HepG2 (cell line): ENCODE data around the gene KIR3DL2. TPM values are rescaled to one million over a fixed set of nuclear protein-coding genes. Genes with fewer than 3 reads are reported as not detected.
"Not testable (repeated sequence)": the region's sequence is repeated elsewhere in the genome, so short reads cannot be mapped to it uniquely, and the experiment has no call there.

Experiments used
- ATAC-seq: fragments of 200-7000 bp; cut with Tn5 transposase; 3 replicates; pipeline ENCODE4 v1.9.1; 2020; ENCODE audit warnings: mild to moderate bottlenecking, moderate library complexity
- BruUV-seq: library from RNA; stranded (reverse); fragments of 400-500 nt; replicated peaks from 2 replicates; lab custom pipeline; 2021; lab: Mats Ljungman, UMichigan
- CTCF ChIA-PET: fragments of 300-600 bp; formaldehyde crosslinking; extraction: SDS; loops from one replicate; lab custom pipeline; 2021; ENCODE audit warnings: low total read pairs, inconsistent platforms, low intra/inter-chr PET ratio; lab: Yijun Ruan, JAX
- POLR2A ChIA-PET: fragments of 350-600 bp; sonication (Branson Sonifier 250); formaldehyde crosslinking; loops from one replicate; lab custom pipeline; 2020; ENCODE audit warnings: antibody characterized with exemption, inconsistent platforms; lab: Yijun Ruan, JAX
- DNase-seq: peaks from one replicate; pipeline ENCODE4 v3.0.0-alpha.2; 2015; ENCODE audit warnings: low spot score
- FAIRE-seq: peaks from 3 replicates; lab custom pipeline; 2011; peaks lifted over from hg19 to GRCh38; lab: Jason Lieb, UNC
- H2AFZ ChIP-seq: one replicate; pipeline ENCODE4 v1.6.1; 2011; ENCODE audit warnings: low read length, inconsistent platforms
- H3K27ac ChIP-seq: fragments of 300-600 bp; 3 replicates; pipeline ENCODE4 v1.8.0; 2011; ENCODE audit warnings: mixed run types, mild to moderate bottlenecking, mixed read lengths, low read length, inconsistent platforms; ENCODE audit not compliant: insufficient read depth; ENCODE audit errors: extremely low read length
- H3K27me3 ChIP-seq, 2 experiments: fragments of 200-600 bp in 1 of 2; 2 replicates in 1 of 2; 3 replicates in 1 of 2; pipeline versions ENCODE4 v1.6.0 to v1.8.0; 2011; ENCODE audit warnings: low read length in 2 of 2, mild to moderate bottlenecking in 2 of 2, moderate library complexity in 2 of 2, inconsistent platforms in 1 of 2; ENCODE audit not compliant: insufficient read depth in 2 of 2, control insufficient read depth in 1 of 2
- H3K36me3 ChIP-seq, 2 experiments: fragments of 200-600 bp in 1 of 2; replicated peaks in 1 of 2; 2 replicates in 1 of 2; 3 replicates in 1 of 2; pipeline versions ENCODE4 v1.5.1 to v1.8.0; 2011; ENCODE audit warnings: low read length in 2 of 2, inconsistent platforms in 1 of 2; ENCODE audit not compliant: insufficient read depth in 2 of 2, control insufficient read depth in 1 of 2
- H3K4me1 ChIP-seq: 2 replicates; pipeline ENCODE4 v1.5.1; 2012; ENCODE audit warnings: low read length, inconsistent platforms; ENCODE audit not compliant: insufficient read depth
- H3K4me2 ChIP-seq: 2 replicates; pipeline ENCODE4 v1.6.0; 2011; ENCODE audit warnings: low read depth, low read length, inconsistent platforms
- H3K4me3 ChIP-seq, 3 experiments: fragments of 200-600 bp in 1 of 3; sonication (generic), shearing (Covaris generic) in 1 of 3; replicated peaks in 1 of 3; 2 replicates each; pipeline ENCODE4 v1.5.1; 2011 to 2016; ENCODE audit warnings: low read length in 3 of 3, inconsistent platforms in 2 of 3, low read depth in 2 of 3, mild to moderate bottlenecking in 2 of 3, control low read depth in 1 of 3, mixed read lengths in 1 of 3; ENCODE audit not compliant: insufficient read depth in 1 of 3
- H3K79me2 ChIP-seq: one replicate; pipeline ENCODE4 v1.6.1; 2011; ENCODE audit warnings: low read length, inconsistent platforms; ENCODE audit not compliant: insufficient read depth
- H3K9ac ChIP-seq: 2 replicates; pipeline ENCODE4 v1.6.0; 2011; ENCODE audit warnings: mild to moderate bottlenecking, low read depth, low read length, inconsistent platforms; ENCODE audit not compliant: insufficient read depth
- H3K9me3 ChIP-seq: 2 replicates; pipeline ENCODE4 v1.5.1; 2012; ENCODE audit warnings: mild to moderate bottlenecking, low read length
- H4K20me1 ChIP-seq: 2 replicates; pipeline ENCODE4 v1.6.0; 2011; ENCODE audit warnings: inconsistent platforms, mild to moderate bottlenecking, low read length, moderate library complexity; ENCODE audit not compliant: insufficient read depth
- ATAD3A ChIP-seq: sonication (generic); formaldehyde crosslinking; IDR thresholded peaks from 2 replicates; pipeline ENCODE4 v1.4.0; 2020; ENCODE audit warnings: missing genetic modification reagents
- DNMT3B ChIP-seq: conservative IDR thresholded peaks from 2 replicates; pipeline ENCODE4 v1.6.1; 2016; ENCODE audit warnings: missing biosample characterization, control low read depth
- HNRNPH1 ChIP-seq: fragments of 200-400 bp; formaldehyde crosslinking; optimal IDR thresholded peaks from 2 replicates; pipeline ENCODE3; 2017; ENCODE audit warnings: mild to moderate bottlenecking, low read depth, low read length
- IKZF4 ChIP-seq: sonication (generic); formaldehyde crosslinking; IDR thresholded peaks from 2 replicates; pipeline ENCODE4 v1.5.1; 2020; ENCODE audit warnings: borderline replicate concordance, mild to moderate bottlenecking, low read depth, missing genetic modification reagents; ENCODE audit errors: not compliant biosample characterization
- MEIS1 ChIP-seq: sonication (generic); formaldehyde crosslinking; IDR thresholded peaks from 2 replicates; pipeline ENCODE4 v1.9.0; 2021; ENCODE audit warnings: mild to moderate bottlenecking, missing genetic modification reagents, moderate library complexity, borderline replicate concordance
- MTF1 ChIP-seq: sonication (generic); formaldehyde crosslinking; IDR thresholded peaks from 2 replicates; pipeline ENCODE4 v1.5.0; 2020; ENCODE audit warnings: missing genetic modification reagents
- MTF2 ChIP-seq: sonication (generic); formaldehyde crosslinking; IDR thresholded peaks from 2 replicates; pipeline ENCODE4 v1.5.0; 2020; ENCODE audit warnings: missing genetic modification reagents, borderline replicate concordance
- POLR2G ChIP-seq: fragments of 200-400 bp; formaldehyde crosslinking; IDR thresholded peaks from 2 replicates; pipeline ENCODE4 v1.6.1; 2018; ENCODE audit warnings: mild to moderate bottlenecking, low read depth, low read length, moderate library complexity
- SYNCRIP ChIP-seq: fragments of 200-400 bp; formaldehyde crosslinking; IDR thresholded peaks from 2 replicates; pipeline ENCODE4 v1.6.1; 2018; ENCODE audit warnings: mild to moderate bottlenecking, low read depth, low read length; ENCODE audit not compliant: insufficient read depth
- ZNF550 ChIP-seq: sonication (generic); formaldehyde crosslinking; IDR thresholded peaks from 2 replicates; pipeline ENCODE4 v1.4.0; 2020; ENCODE audit warnings: mild to moderate bottlenecking, missing genetic modification reagents, borderline replicate concordance
- ZNF616 ChIP-seq: sonication (generic); formaldehyde crosslinking; IDR thresholded peaks from 2 replicates; pipeline ENCODE4 v1.5.0; 2020; ENCODE audit warnings: low read depth, mild to moderate bottlenecking, missing genetic modification reagents
- ZNF788 ChIP-seq: sonication (generic); formaldehyde crosslinking; IDR thresholded peaks from 2 replicates; pipeline ENCODE4 v1.5.0; 2020; ENCODE audit warnings: mild to moderate bottlenecking, missing genetic modification reagents, borderline replicate concordance
- WGBS: methylation state at CpG from one replicate; pipeline ENCODE4 v1.1.6; 2017; ENCODE audit warnings: low lambda C conversion rate; 5-methylcytosine and 5-hydroxymethylcytosine counted together
- in situ Hi-C: cut with HindIII; loops from 2 replicates; pipeline ENCODE4 v1.10.0; 2017; ENCODE audit warnings: low pct_unique_long_range_greater_than_20kb; ENCODE audit not compliant: extremely low pct_ligation_motif_present
- intact Hi-C: fragments of 100-400 bp; cut with micrococcal nuclease; formaldehyde crosslinking; loops from one replicate; pipeline ENCODE4 v1.10.0; 2022; ENCODE audit not compliant: unreplicated experiment
- polyA plus RNA-seq, 8 experiments: library from polyadenylated mRNA; depleted of rRNA in 3 of 8; stranded (reverse) in 7 of 8; unstranded in 1 of 8; fragments of >200 nt; fragmentation: Illumina TruSeq in 4 of 8; extraction: Trizol in 4 of 8; gene quantifications; 2 replicates each; pipeline versions ENCODE4 v1.2.1 to v1.2.3, GENCODE V29; 2011 to 2016; ENCODE audit warnings: low read depth in 4 of 8, missing spikeins in 1 of 8, mixed read lengths in 1 of 8; ENCODE audit not compliant: insufficient read depth in 1 of 8
- total RNA-seq, 5 experiments: library from RNA; depleted of rRNA; stranded (reverse); fragments of >200 nt; fragmentation: Illumina TruSeq; extraction: Trizol; gene quantifications; 2 replicates each; pipeline ENCODE4 v1.2.3, GENCODE V29; 2016; ENCODE audit warnings: low read depth in 1 of 5
- TF ChIP-seq, protein P1 (sequence below): sonication (generic); formaldehyde crosslinking; IDR thresholded peaks from 2 replicates; pipeline ENCODE4 v1.4.0; 2020; ENCODE audit warnings: mild to moderate bottlenecking, missing genetic modification reagents

The KIR3DL2 gene
- total and polyA plus RNA-seq, 2 of the 13 experiments (the other 11 are each of a cell fraction or from before 2014, with no cell fraction given) = not detected

DNA sequence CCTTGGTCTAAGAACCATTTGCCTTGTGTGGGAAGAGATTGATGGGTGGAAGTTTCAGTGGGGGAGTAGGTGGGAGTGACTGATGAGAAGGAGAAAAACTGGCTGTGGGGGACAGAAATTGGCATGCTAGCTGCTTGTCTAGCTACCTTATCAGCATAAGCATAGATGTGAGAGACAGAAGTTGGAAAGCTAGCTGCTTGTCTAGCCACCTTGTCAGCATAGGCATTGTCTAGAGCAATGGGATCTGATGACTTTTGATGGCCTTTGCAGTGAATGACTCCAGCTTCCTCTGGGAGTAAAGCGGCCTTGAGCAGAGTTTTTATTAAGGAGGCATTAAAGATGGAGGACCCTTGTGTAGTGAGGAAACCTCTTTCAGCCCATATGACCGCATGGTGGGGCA lies 45.8 kb downstream of the KIR3DL2 start:
- H2AFZ ChIP-seq = no peak overlapping the region
- no peak overlapping the region for H3K4me3 ChIP-seq
- no peak for FAIRE-seq
- H3K9ac ChIP-seq = no peak overlapping the region
- H4K20me1 ChIP-seq = no peaks in the 10 kb centered on the region
- ATAC-seq = no peak
- H3K4me1 ChIP-seq = no peaks in the 10 kb centered on the region
- POLR2A ChIA-PET = no interaction called here
- no peaks in the 10 kb centered on the region for H3K79me2 ChIP-seq
- H3K27ac ChIP-seq = no peak overlapping the region
- no peak overlapping the region for H3K4me2 ChIP-seq
- in situ Hi-C loops = no loop called here
- 6% methylated on average over 2 of the region's 2 CpGs for WGBS
- CTCF ChIA-PET = no interaction called here
- H3K27me3 ChIP-seq = peaks cover 0 to 5% of the 10 kb centered on the region in 2 experiments; a peak in 2 of 5 replicates
- DNase-seq = no peak
- TF ChIP-seq ZNF550 (CRISPR knock-in tag) = no peak
- TF ChIP-seq HNRNPH1 = no peak
- TF ChIP-seq ZNF616 (CRISPR knock-in tag) = no peak
- TF ChIP-seq ZNF788 (CRISPR knock-in tag) = no peak
- TF ChIP-seq POLR2G = no peak
- TF ChIP-seq ATAD3A (CRISPR knock-in tag) = no peak
- TF ChIP-seq DNMT3B (CRISPR knock-in tag) = no peak
- TF ChIP-seq SYNCRIP = no peak
- TF ChIP-seq IKZF4 (CRISPR knock-in tag) = no peak
- TF ChIP-seq MTF2 (CRISPR knock-in tag) = no peak
- TF ChIP-seq, protein P1, sequence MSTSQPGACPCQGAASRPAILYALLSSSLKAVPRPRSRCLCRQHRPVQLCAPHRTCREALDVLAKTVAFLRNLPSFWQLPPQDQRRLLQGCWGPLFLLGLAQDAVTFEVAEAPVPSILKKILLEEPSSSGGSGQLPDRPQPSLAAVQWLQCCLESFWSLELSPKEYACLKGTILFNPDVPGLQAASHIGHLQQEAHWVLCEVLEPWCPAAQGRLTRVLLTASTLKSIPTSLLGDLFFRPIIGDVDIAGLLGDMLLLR (CRISPR knock-in tag) = no peak
- TF ChIP-seq MEIS1 (CRISPR knock-in tag) = no peak
- TF ChIP-seq MTF1 (CRISPR knock-in tag) = no peak
- TF ChIP-seq, all 625 proteins: peak for 0
- BruUV-seq = no TSS peak
- no peaks in the 10 kb centered on the region for H3K9me3 ChIP-seq
- intact Hi-C loops = no loop called here
- H3K36me3 ChIP-seq = no peaks in the 10 kb centered on the region

DNA sequence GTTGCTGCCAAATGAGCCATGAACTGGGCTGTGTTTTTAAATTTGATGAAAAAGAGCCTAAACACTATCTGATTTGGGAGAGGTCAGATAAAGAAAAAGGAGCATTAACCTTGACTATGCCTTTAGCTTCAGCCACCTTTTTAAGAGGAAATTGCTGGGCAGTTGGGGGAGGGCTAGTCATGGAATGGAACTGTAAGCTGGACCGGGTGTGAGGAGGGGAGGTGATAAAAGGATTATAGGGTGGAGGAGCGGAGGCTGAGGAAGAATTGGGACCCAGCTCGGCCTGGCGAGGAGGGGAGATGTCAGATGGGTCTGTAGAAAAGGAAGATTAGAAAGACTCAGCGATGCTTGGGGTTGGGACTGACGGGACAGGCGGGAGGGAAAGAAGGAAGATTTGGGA lies 48.4 kb downstream of the KIR3DL2 start:
- FAIRE-seq, H3K9ac ChIP-seq, H3K9me3 ChIP-seq, BruUV-seq, H4K20me1 ChIP-seq, H2AFZ ChIP-seq, DNase-seq, H3K4me1 ChIP-seq, intact Hi-C loops, H3K36me3 ChIP-seq, ATAC-seq, POLR2A ChIA-PET, H3K79me2 ChIP-seq, H3K27ac ChIP-seq, H3K27me3 ChIP-seq, H3K4me3 ChIP-seq, H3K4me2 ChIP-seq, CTCF ChIA-PET, in situ Hi-C loops: not testable (repeated sequence)
- WGBS = 23% methylated on average over 7 of the region's 7 CpGs
